Measurements from ENCODE around the gene ZNF474. TPM values are rescaled to one million over a fixed set of nuclear protein-coding genes. Genes with fewer than 3 reads are reported as not detected.
A peak's percentile ranks its signal among the peaks of the same experiment; 100 is the strongest.

Gene ZNF474
- total RNA-seq (0.38 TPM), polyA plus RNA-seq (ENCODE audit: insufficient read depth, low read depth, low replicate concordance) (not detected)
- long read RNA-seq, donor 1: 0 reads
- long read RNA-seq, donor 2: 0 reads
- long read RNA-seq, donor 3: 0 reads
- long read RNA-seq, donor 4: 0 reads
- long read RNA-seq, donor 5: 0 reads
- long read RNA-seq, donor 6: 0 reads
- long read RNA-seq, donor 7: 0 reads
- long read RNA-seq, donor 8: 0 reads
- long read RNA-seq, donor 9: 0 reads
- long read RNA-seq, donor 10: 0 reads

DNA sequence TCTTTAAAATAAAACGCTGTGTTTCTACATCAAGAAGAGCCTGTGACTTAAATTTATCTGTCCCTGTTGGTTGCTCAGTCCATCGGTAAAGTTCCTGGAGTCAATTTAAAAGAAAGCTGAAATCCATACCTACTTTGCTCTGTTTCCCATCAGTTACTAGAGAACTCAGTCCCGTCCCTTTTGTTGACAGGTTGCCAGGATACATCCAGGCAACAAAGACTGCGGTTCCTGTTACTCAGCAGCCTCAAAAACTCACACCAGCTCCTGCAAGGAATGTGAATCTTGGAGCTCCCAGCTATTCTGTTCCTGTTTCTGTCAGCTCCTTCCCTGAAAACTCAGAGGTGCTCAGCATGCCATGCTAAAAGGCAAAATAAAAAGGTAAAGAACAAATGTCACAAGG lies at the start of gene ZNF474:
TSS of gene ZNF474 (plus strand) at position 241 of the 400 bp plus-strand sequence. CDS start 22,445 bp downstream, outside the sequence.
- Histone ChIP-seq H3K27ac (ENCODE audit: low read depth in 2 of 2, low read length in 2 of 2) (no peak within 1 kb of the TSS), H3K9ac (ENCODE audit: low read length in 3 of 3) (no peak within 1 kb of the TSS), H3K27me3 (ENCODE audit: control insufficient read depth, insufficient read depth, low read length) (no peaks in the 10 kb centered on the region), H3K9me3 (ENCODE audit: control insufficient read depth in 2 of 3, insufficient read depth in 1 of 3, low read length in 3 of 3) (no peaks in the 10 kb centered on the region), H3K4me3 (ENCODE audit: low read length in 3 of 3) (no peak within 1 kb of the TSS), H3K4me1 (ENCODE audit: control insufficient read depth in 2 of 3, insufficient read depth in 2 of 3, low read depth in 1 of 3, low read length in 3 of 3) (no peaks in the 10 kb centered on the region), H3K36me3 (ENCODE audit: control insufficient read depth in 2 of 3, insufficient read depth in 3 of 3, low read length in 3 of 3) (no peaks in the 10 kb centered on the region)
- intact Hi-C loops (cut with DNase I): no loop called here
- TF ChIP-seq, protein P1, sequence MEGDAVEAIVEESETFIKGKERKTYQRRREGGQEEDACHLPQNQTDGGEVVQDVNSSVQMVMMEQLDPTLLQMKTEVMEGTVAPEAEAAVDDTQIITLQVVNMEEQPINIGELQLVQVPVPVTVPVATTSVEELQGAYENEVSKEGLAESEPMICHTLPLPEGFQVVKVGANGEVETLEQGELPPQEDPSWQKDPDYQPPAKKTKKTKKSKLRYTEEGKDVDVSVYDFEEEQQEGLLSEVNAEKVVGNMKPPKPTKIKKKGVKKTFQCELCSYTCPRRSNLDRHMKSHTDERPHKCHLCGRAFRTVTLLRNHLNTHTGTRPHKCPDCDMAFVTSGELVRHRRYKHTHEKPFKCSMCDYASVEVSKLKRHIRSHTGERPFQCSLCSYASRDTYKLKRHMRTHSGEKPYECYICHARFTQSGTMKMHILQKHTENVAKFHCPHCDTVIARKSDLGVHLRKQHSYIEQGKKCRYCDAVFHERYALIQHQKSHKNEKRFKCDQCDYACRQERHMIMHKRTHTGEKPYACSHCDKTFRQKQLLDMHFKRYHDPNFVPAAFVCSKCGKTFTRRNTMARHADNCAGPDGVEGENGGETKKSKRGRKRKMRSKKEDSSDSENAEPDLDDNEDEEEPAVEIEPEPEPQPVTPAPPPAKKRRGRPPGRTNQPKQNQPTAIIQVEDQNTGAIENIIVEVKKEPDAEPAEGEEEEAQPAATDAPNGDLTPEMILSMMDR (IDR thresholded peaks at IDR 0.05; ENCODE audit: borderline replicate concordance, extremely low read depth, insufficient read depth): no peak
- DNase-seq (peak in 4 of 5 donors; percentile 73 to 95 (median 92)), FAIRE-seq (no peak)

DNA sequence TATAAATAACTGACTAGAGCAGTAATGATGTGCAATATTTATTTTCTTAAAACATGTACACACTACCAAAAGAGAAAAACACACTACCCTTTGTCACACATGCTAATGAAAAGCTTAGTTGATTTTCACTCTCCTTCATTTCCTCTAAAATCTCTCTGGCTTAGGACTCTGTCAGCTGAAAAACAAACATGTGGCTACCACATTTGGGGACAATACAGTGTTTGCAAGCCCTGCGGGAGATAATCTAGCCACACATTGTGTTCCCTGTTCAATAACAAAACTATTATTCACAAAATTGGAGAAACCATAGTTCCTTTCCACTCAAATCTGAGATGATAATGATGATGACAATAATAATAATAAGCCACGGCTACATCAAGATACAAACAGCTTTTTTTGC lies 47.8 kb upstream of the ZNF474 start:
- no peak for FAIRE-seq
- peaks cover 0 to 7% (median 0%) of the 10 kb centered on the region in 3 donors for H3K4me1 ChIP-seq (ENCODE audit: control insufficient read depth in 2 of 3, insufficient read depth in 2 of 3, low read depth in 1 of 3, low read length in 3 of 3)
- H3K9me3 ChIP-seq (ENCODE audit: control insufficient read depth in 2 of 3, insufficient read depth in 1 of 3, low read length in 3 of 3): no peaks in the 10 kb centered on the region
- H3K36me3 ChIP-seq (ENCODE audit: control insufficient read depth in 2 of 3, insufficient read depth in 3 of 3, low read length in 3 of 3): no peaks in the 10 kb centered on the region
- H3K9ac ChIP-seq (ENCODE audit: low read length in 3 of 3): no peak overlapping the region
- no peak overlapping the region for H3K27ac ChIP-seq (ENCODE audit: low read depth in 2 of 2, low read length in 2 of 2)
- intact Hi-C loops (cut with DNase I): no loop called here
- TF ChIP-seq, protein P1 (IDR thresholded peaks at IDR 0.05; ENCODE audit: borderline replicate concordance, extremely low read depth, insufficient read depth): no peak
- DNase-seq: no peak
- H3K4me3 ChIP-seq (ENCODE audit: low read length in 3 of 3): no peak overlapping the region
- H3K27me3 ChIP-seq (ENCODE audit: control insufficient read depth, insufficient read depth, low read length): no peaks in the 10 kb centered on the region

DNA sequence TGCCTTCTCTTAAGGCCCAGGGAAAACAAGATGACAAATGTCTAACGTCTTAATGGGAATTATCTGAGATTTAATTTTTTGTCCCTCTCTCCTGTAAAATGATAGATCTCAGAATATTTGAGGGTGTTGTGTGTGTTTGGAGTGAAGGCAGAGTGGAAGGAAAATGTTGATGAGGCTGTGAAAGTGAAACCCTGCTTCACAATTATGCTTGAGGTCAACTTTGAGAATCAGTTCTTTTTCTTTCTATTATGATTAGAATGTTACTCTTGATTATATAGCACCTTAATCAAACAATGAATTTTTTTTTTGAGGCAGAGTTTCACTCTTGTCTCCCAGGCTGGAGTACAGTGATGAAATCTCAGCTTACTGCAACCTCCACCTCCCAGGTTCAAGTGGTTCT lies 45.8 kb upstream of the ZNF474 start:
- TF ChIP-seq, protein P1 (IDR thresholded peaks at IDR 0.05; ENCODE audit: borderline replicate concordance, extremely low read depth, insufficient read depth): no peak
- no peaks in the 10 kb centered on the region for H3K4me1 ChIP-seq (ENCODE audit: control insufficient read depth in 2 of 3, insufficient read depth in 2 of 3, low read depth in 1 of 3, low read length in 3 of 3)
- no peak overlapping the region for H3K27ac ChIP-seq (ENCODE audit: low read depth in 2 of 2, low read length in 2 of 2)
- FAIRE-seq (no peak), DNase-seq (no peak)
- no peaks in the 10 kb centered on the region for H3K9me3 ChIP-seq (ENCODE audit: control insufficient read depth in 2 of 3, insufficient read depth in 1 of 3, low read length in 3 of 3)
- no peaks in the 10 kb centered on the region for H3K27me3 ChIP-seq (ENCODE audit: control insufficient read depth, insufficient read depth, low read length)
- H3K9ac ChIP-seq (ENCODE audit: low read length in 3 of 3): no peak overlapping the region
- intact Hi-C loops (cut with DNase I): no loop called here
- H3K36me3 ChIP-seq (ENCODE audit: control insufficient read depth in 2 of 3, insufficient read depth in 3 of 3, low read length in 3 of 3): no peaks in the 10 kb centered on the region
- H3K4me3 ChIP-seq (ENCODE audit: low read length in 3 of 3): no peak overlapping the region

DNA sequence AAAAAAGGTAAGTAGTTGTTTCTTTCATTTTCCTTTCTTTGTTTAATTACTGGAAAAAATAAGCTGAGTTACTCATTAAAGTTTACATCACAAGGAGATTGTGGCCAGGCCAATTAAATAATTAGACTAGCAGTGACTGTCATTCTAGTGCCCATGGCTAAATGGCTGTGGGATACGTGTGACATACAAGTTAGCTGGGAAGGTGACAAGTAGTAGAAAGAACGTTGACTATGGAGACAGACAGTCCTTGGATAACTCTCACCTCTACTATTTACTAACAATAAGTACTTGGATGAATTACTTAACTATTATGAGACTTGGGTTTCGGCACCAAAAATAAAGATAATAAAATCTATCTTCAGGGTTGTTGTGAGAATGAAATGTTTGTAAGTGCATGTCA lies 44.3 kb upstream of the ZNF474 start:
- TF ChIP-seq, protein P1 (IDR thresholded peaks at IDR 0.05; ENCODE audit: borderline replicate concordance, extremely low read depth, insufficient read depth): no peak
- Histone ChIP-seq H3K27ac (ENCODE audit: low read depth in 2 of 2, low read length in 2 of 2) (no peak overlapping the region), H3K4me1 (ENCODE audit: control insufficient read depth in 2 of 3, insufficient read depth in 2 of 3, low read depth in 1 of 3, low read length in 3 of 3) (no peaks in the 10 kb centered on the region), H3K4me3 (ENCODE audit: low read length in 3 of 3) (no peak overlapping the region), H3K27me3 (ENCODE audit: control insufficient read depth, insufficient read depth, low read length) (no peaks in the 10 kb centered on the region), H3K9ac (ENCODE audit: low read length in 3 of 3) (no peak overlapping the region), H3K9me3 (ENCODE audit: control insufficient read depth in 2 of 3, insufficient read depth in 1 of 3, low read length in 3 of 3) (no peaks in the 10 kb centered on the region), H3K36me3 (ENCODE audit: control insufficient read depth in 2 of 3, insufficient read depth in 3 of 3, low read length in 3 of 3) (no peaks in the 10 kb centered on the region)
- FAIRE-seq (no peak), DNase-seq (no peak)
- intact Hi-C loops (cut with DNase I): no loop called here
